Measurements from ENCODE around the gene IL4I1.
A peak's percentile ranks its signal among the peaks of the same experiment; 100 is the strongest.

Gene IL4I1

DNA sequence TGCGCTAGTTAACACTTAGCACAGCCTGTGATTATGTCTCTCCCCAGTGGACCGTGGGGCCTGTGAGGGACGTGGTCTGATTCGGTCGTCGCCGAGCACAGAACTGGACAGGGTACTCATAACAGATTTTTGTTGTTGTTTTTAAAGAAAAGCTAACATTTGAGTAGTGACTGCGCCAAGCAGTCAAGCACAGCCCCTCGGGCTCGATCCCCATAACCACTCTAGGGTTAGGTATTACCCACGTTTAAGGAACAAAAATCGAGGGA is 46.5 kb downstream of the IL4I1 start:
- ATAC-seq: no peak
- Mint-ChIP-seq H3K4me1 (peaks cover 54% of the 10 kb centered on the region), H3K36me3 (peaks cover 8% of the 10 kb centered on the region), H3K27ac (peak overlapping the region; percentile 95), H3K9me3 (peaks cover 4% of the 10 kb centered on the region), H3K4me3 (peak overlapping the region; percentile 96), H3K27me3 (no peaks in the 10 kb centered on the region)

DNA sequence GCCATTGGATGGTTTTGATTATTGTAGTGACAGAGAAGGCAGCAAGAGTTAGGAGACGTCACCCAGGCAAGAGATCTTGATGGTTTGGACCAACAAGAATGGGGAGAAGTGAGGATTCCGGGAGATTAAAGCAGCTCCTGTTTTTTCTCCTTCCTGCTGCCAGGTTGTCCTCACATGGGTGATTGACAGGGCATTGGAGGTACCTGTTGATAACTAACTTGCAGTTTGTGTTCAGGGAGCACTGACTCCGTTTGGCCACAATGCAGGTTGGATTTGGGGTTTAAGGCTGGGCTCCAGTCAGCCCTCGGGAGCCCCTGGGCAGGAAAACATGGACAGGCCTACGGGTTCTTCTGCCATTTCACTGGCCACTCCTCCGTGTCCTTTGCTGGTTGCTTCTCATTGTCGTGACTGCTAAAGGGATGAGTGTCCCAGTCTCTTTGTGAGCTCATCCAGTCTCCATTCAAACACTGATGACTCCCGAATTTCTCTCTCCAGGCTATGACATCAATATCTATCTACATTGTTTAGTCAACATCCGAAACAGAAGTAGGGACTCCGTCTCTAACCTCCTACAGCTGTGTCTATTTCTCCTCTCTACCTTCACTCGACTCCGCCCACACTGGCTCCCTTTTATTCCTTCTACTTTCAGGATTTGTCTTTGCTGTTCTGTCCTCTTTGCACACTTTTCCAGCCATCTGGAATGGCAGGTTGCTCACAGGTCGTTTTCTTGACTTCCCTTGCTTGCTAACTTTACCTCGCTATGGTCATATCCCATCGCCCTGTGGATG is 47.1 kb downstream of the IL4I1 start:
- peaks cover 6% of the 10 kb centered on the region for H3K36me3 Mint-ChIP-seq
- peaks cover 4% of the 10 kb centered on the region for H3K9me3 Mint-ChIP-seq
- peak overlapping the region; percentile 96 for H3K4me3 Mint-ChIP-seq
- H3K4me1 Mint-ChIP-seq: peaks cover 56% of the 10 kb centered on the region
- H3K27me3 Mint-ChIP-seq: no peaks in the 10 kb centered on the region
- no peak for ATAC-seq
- H3K27ac Mint-ChIP-seq: peak overlapping the region; percentile 95

DNA sequence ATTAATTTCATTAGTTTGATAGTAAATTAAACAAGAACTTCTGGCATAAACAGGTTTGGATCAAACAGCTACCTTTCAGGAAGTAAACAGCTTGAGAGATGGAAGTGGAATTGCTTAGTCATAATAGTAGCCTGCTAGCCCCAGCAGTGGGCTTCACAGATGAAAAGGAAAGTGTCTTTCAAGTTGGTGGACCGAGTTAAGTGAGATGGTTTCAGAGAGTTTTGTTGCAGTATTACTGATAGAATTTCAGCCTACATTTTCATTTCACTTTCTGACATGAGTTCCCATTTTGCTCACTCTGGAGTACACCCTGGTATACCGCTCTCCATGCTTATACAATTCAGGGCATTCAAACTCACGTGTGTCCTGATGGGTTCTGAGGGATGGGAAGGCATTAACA is 47.7 kb downstream of the IL4I1 start:
- peaks cover 60% of the 10 kb centered on the region for H3K4me1 Mint-ChIP-seq
- peak overlapping the region; percentile 49 for H3K27ac Mint-ChIP-seq
- peak overlapping the region; percentile 50 for H3K4me3 Mint-ChIP-seq
- peaks cover 4% of the 10 kb centered on the region for H3K9me3 Mint-ChIP-seq
- H3K36me3 Mint-ChIP-seq: peaks cover 6% of the 10 kb centered on the region
- ATAC-seq: no peak
- no peaks in the 10 kb centered on the region for H3K27me3 Mint-ChIP-seq

DNA sequence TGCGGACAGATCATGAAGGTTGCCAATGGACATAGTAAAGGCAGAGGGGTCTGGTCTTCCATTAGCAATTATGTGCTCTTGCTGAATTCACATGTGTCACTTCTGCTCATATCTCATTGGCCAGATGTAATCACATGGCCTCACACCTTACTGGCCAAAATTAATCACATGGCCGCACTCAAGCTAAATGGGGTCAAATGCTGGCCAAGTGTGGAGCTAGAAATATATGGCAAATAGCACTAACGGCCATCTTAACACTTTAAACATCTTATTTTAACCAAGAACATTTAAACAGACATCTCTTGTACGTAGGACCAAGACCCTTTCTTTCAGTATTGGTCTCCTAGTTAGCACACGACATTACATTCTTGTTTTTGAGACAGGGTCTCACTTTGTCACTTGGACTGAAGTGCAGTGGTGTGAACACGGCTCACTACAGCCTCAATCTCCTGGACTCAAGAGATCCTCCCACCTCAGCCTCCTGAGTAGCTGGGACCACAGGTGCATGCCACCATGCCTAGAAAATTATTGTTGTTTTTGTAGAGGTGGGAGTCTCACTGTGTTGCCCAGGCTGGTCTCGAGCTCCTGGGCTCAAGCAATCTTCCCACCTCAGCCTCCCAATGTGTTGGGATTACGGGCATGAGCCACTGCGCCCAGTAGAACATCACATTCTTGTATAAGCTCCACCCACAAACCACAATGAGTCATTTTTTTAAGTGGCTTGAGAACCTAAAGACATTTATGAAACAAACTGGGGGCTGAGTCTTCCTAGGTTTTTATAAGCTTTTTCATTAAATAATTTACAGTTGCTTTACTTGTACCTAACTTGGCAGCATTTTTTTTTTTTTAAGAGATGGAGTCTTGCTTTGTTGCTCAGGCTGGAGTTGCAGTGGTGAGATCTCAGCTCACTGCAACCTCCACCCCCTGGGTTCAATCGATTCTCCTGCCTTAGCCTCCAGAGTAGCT is 48.7 kb downstream of the IL4I1 start:
- H3K4me1 Mint-ChIP-seq: peaks cover 60% of the 10 kb centered on the region
- no peak overlapping the region for H3K4me3 Mint-ChIP-seq
- no peaks in the 10 kb centered on the region for H3K27me3 Mint-ChIP-seq
- peaks cover 4% of the 10 kb centered on the region for H3K9me3 Mint-ChIP-seq
- peaks cover 6% of the 10 kb centered on the region for H3K36me3 Mint-ChIP-seq
- ATAC-seq: no peak
- peak overlapping the region; percentile 49 for H3K27ac Mint-ChIP-seq

DNA sequence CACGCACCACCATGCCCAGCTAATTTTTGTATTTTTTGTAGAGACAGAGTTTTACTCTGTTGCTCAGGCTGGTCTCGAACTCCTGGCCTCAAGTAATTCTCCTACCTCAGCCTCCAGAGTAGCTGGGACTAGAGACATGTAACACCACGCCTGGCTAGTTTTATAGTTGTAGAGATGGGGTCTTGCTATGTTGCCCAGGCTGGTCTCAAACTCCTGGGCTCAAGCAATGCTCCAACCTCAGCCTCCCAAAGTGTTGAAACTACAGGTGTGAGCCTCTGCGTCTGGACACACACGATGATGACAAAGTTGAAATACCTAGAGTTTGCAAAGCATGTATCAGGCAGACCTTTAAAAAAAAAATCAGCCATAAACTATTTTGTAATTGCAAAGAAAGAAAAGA is 50.3 kb downstream of the IL4I1 start:
- H3K9me3 Mint-ChIP-seq: peaks cover 4% of the 10 kb centered on the region
- H3K27me3 Mint-ChIP-seq: no peaks in the 10 kb centered on the region
- ATAC-seq: no peak
- peaks cover 56% of the 10 kb centered on the region for H3K4me1 Mint-ChIP-seq
- H3K4me3 Mint-ChIP-seq: no peak overlapping the region
- H3K36me3 Mint-ChIP-seq: peaks cover 6% of the 10 kb centered on the region
- H3K27ac Mint-ChIP-seq: peak overlapping the region; percentile 42

DNA sequence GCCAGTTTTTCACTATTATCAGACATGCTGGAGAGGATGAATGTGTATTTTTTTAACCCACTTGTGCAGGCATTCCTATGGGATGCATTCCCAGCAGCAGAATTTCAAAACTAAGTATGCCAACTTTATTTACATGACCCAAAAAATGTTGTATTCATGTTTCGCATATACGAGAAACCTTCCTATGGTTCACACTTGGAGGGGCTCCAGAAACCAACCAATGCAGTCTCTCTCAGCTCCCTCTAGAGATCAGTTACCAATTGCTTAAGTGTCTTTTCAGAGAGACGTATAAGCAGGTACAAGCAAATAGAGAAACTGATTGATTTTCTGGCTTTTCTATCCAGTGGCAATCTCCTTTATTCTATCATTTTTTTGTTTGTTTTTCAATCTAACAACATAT is 51.3 kb downstream of the IL4I1 start:
- no peak overlapping the region for H3K4me3 Mint-ChIP-seq
- H3K27me3 Mint-ChIP-seq: no peaks in the 10 kb centered on the region
- H3K36me3 Mint-ChIP-seq: peaks cover 12% of the 10 kb centered on the region
- H3K4me1 Mint-ChIP-seq: peaks cover 56% of the 10 kb centered on the region
- no peak for ATAC-seq
- peaks cover 4% of the 10 kb centered on the region for H3K9me3 Mint-ChIP-seq
- H3K27ac Mint-ChIP-seq: peak overlapping the region; percentile 78

DNA sequence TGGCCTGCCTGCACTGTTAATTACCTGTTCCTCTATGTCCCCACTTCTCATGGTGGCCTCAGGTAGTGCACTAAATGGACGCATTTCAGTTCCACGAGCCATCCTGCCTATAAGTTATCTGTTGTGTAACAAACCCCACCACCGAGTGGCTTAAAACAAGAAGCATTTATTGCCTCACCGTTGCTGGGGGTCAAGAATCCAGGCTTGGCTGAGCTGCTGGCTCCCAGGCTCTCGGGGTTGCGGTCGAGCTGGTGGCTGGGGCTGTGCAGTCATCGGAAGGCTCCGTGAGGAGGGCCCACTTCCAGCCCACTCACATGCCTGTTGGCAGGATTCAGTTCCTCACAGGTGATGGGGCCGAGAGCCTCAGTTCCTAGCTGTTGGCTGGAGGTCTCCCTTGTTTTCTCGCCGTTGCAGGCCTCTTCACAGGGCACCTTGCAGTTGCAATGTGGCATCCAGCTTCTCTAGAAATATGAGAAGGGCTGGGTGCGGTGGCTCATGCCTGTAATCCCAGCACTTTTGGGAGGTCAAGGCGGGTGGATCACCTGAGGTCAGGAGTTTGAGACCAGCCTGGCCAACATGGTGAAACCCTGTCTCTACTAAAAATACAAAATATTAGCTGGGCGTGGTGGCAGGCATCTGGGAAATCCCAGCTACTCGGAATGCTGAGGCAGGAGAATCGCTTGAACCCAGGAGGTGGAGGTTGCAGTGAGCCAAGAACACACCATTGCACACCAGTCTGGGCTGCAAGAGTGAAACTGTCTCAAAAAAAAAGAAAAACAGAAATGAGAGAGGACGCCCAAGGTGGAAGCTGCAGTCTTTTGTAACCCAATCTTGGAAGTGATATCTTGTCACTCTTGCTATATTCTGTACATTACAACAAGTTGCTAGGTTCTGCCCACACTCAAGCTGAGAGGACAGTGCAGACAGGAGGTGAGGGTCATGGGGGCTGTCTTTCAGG is 52.3 kb downstream of the IL4I1 start:
- Mint-ChIP-seq H3K4me1 (peaks cover 48% of the 10 kb centered on the region), H3K36me3 (peaks cover 19% of the 10 kb centered on the region)
- no peak for ATAC-seq

DNA sequence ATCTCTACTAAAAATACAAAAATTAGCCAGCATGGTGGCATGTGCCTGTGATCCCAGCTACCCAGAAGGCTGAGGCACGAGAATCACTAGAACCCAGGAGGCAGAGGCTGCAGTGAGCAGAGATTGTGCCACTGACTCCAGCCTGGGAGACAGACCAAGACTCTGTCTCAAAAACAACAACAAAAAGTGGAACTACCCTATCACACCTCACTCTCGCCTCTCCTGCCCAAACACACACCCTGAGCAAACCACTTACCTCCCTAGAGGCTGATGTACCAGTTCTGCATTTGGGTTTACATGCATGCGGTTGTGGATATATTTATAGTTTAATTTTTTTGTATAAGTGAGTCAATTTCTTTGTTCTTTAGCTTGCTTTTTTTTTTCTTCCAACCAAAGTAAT is 53.4 kb downstream of the IL4I1 start:
- peak; percentile 99 for ATAC-seq
- H3K27me3 Mint-ChIP-seq: no peaks in the 10 kb centered on the region
- H3K4me3 Mint-ChIP-seq: peak overlapping the region; percentile 50
- no peaks in the 10 kb centered on the region for H3K9me3 Mint-ChIP-seq
- H3K4me1 Mint-ChIP-seq: peaks cover 36% of the 10 kb centered on the region
- peaks cover 25% of the 10 kb centered on the region for H3K36me3 Mint-ChIP-seq
- peak overlapping the region; percentile 78 for H3K27ac Mint-ChIP-seq

More for the DNA sequence above, 52.3 kb downstream of the IL4I1 start:
- no peaks in the 10 kb centered on the region for H3K27me3 Mint-ChIP-seq
- H3K4me3 Mint-ChIP-seq: peak overlapping the region; percentile 62
- H3K9me3 Mint-ChIP-seq: peaks cover 4% of the 10 kb centered on the region
- peak overlapping the region; percentile 78 for H3K27ac Mint-ChIP-seq

DNA sequence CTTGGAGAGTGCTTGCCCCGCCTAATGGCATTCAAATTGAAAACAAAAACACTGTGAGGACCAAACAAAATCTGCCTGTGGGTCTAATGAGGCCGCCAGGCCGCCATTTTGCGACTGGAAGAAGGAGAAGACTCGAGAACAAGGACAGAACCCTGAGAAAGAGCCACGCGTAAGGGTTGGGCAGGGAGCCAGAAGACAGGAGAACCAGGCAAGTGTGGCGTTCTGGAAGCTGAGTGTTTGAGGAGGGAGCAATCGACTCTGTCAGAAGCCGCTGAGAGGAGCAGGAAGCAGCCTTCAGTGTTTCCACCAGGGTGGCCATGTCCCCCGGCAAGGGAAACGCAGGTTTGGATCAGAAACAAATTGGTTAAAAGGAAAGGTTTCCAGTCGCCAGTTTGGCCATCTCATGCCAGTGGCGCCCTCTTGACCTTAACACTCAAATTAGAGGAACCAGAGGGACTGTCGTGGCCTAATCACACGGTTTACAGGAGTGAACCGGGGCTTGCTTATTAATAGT is 55.9 kb downstream of the IL4I1 start:
- Mint-ChIP-seq H3K27me3 (no peaks in the 10 kb centered on the region), H3K4me3 (no peak overlapping the region), H3K27ac (peak overlapping the region; percentile 20), H3K9me3 (no peaks in the 10 kb centered on the region), H3K4me1 (peaks cover 32% of the 10 kb centered on the region), H3K36me3 (peaks cover 40% of the 10 kb centered on the region)
- no peak for ATAC-seq

DNA sequence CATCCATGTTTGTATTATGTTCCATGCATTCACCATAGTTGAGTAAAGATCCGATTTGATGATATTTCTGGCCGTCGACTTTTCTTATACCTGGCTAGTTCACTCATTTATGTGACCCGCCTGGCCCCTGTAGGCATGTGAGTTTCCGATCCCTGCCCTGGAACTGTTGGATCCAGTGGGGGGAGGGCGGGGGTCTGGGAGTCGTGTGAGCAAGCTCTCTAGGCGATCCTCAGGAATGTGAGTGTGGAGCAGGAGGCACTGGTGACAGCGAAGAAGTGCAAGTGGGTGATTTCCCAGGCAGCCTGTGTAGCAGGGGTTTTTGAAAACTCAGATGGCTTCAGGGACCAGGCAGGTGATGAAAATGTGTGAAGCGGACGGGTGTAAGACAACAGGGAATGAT is 56.4 kb downstream of the IL4I1 start:
- Mint-ChIP-seq H3K27me3 (no peaks in the 10 kb centered on the region), H3K36me3 (peaks cover 42% of the 10 kb centered on the region), H3K4me1 (peaks cover 32% of the 10 kb centered on the region), H3K9me3 (no peaks in the 10 kb centered on the region), H3K27ac (peak overlapping the region; percentile 20), H3K4me3 (no peak overlapping the region)
- no peak for ATAC-seq

DNA sequence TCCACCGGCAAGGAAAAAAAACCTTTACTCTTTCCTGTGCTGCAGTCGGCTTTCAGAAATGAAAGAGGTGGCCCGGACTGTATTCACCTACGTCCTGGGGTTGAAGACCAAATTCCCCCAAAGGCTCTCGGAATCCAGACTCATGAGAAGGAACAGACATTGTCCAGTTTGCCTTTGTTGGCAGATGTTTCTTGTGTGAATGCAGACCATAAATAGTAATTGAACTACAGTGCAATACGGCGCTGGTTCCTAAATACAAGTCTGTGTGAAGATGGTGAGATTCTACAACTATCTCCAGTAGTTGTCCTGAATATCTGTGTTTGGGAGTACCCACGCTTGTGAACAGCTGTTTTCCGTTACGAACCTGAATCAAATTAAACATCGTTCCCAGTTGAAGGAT is 57.0 kb downstream of the IL4I1 start:
- Mint-ChIP-seq H3K27me3 (no peaks in the 10 kb centered on the region), H3K27ac (no peak overlapping the region), H3K4me1 (peaks cover 26% of the 10 kb centered on the region), H3K9me3 (no peaks in the 10 kb centered on the region), H3K4me3 (no peak overlapping the region), H3K36me3 (peaks cover 49% of the 10 kb centered on the region)
- ATAC-seq: no peak

Data from stimulated activated memory B cell treated with anti-CD40 and anti-IgM and Interleukin-4, amounts not matched to agents 10 μg/mL and 1 μg/mL and 100 μg/mL, for 72 hours (primary cell).